Activated naive CD8-positive, alpha-beta T cell treated with anti-CD3 and anti-CD28 coated beads for 36 hours (primary cell): ENCODE measurements around the gene PEX5. TPM values are rescaled to one million over a fixed set of nuclear protein-coding genes. Genes with fewer than 3 reads are reported as not detected.

Source experiments
- DNase-seq: peaks from one replicate; pipeline ENCODE4 v3.0.0; 2021
- H3K27ac Mint-ChIP-seq: one replicate; pipeline ENCODE4 v1.8.0; 2022; ENCODE audit warnings: mild to moderate bottlenecking, moderate library complexity, mixed read lengths
- H3K27me3 Mint-ChIP-seq: one replicate; pipeline ENCODE4 v1.8.0; 2022; ENCODE audit warnings: mild to moderate bottlenecking, mixed read lengths
- H3K36me3 Mint-ChIP-seq: one replicate; pipeline ENCODE4 v1.8.0; 2021; ENCODE audit warnings: mild to moderate bottlenecking, mixed read lengths
- H3K4me1 Mint-ChIP-seq: one replicate; pipeline ENCODE4 v1.8.0; 2021; ENCODE audit warnings: mixed read lengths
- H3K4me3 Mint-ChIP-seq: one replicate; pipeline ENCODE4 v1.8.0; 2022; ENCODE audit warnings: mild to moderate bottlenecking, moderate library complexity, mixed read lengths
- H3K9me3 Mint-ChIP-seq: one replicate; pipeline ENCODE4 v1.8.0; 2022; ENCODE audit warnings: mixed read lengths
- total RNA-seq, 2 experiments: library from RNA; stranded (reverse); gene quantifications; one replicate each; pipeline ENCODE4 v1.2.3, GENCODE V29; 2021

Gene PEX5
- total RNA-seq, 2 experiments from 2014 or later, result 39.1 to 40.3 TPM

GRCh38 chr12:7154901-7155470 lies 34.5 kb upstream of the PEX5 start:
- no peaks in the 10 kb centered on the region for H3K27me3 Mint-ChIP-seq
- no peak for DNase-seq
- no peaks in the 10 kb centered on the region for H3K9me3 Mint-ChIP-seq
- H3K4me1 Mint-ChIP-seq, result no peaks in the 10 kb centered on the region
- H3K27ac Mint-ChIP-seq, result no peak overlapping the region
- H3K4me3 Mint-ChIP-seq, result no peak overlapping the region
- H3K36me3 Mint-ChIP-seq, result peaks cover under 1% of the 10 kb centered on the region

- DNase-seq, result no peak
- Mint-ChIP-seq H3K36me3 (no peaks in the 10 kb centered on the region), H3K4me1 (no peaks in the 10 kb centered on the region), H3K27ac (no peak overlapping the region), H3K27me3 (no peaks in the 10 kb centered on the region), H3K9me3 (no peaks in the 10 kb centered on the region), H3K4me3 (no peak overlapping the region)
These were observed 33.9 kb upstream of the PEX5 start for GRCh38 chr12:7155471-7156034.

GRCh38 chr12:7156259-7157197 lies 33.0 kb upstream of the PEX5 start:
- no peak overlapping the region for H3K4me3 Mint-ChIP-seq
- H3K4me1 Mint-ChIP-seq, result no peaks in the 10 kb centered on the region
- no peak overlapping the region for H3K27ac Mint-ChIP-seq
- no peaks in the 10 kb centered on the region for H3K9me3 Mint-ChIP-seq
- H3K27me3 Mint-ChIP-seq, result no peaks in the 10 kb centered on the region
- no peak for DNase-seq
- H3K36me3 Mint-ChIP-seq, result no peaks in the 10 kb centered on the region

DNA sequence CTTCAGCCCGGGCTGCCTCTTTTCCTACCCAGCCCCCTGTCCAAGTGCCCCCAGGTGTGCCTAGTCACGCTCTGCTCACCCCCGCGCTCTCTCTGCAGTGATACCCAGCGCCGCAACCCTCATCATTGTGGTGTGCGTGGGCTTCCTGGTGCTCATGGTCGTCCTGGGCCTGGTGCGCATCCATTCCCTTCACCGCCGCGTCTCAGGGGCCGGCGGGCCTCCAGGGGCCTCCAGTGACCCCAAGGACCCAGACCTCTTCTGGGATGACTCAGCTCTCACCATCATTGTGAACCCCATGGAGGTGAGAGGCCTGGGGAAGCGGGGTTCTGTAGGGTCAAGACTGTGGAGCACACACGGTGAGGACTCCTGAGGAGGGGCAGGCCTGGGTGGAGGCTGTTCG lies 32.1 kb upstream of the PEX5 start:
- H3K36me3 Mint-ChIP-seq, result no peaks in the 10 kb centered on the region
- peaks cover under 1% of the 10 kb centered on the region for H3K27me3 Mint-ChIP-seq
- no peak overlapping the region for H3K27ac Mint-ChIP-seq
- DNase-seq, result no peak
- H3K4me3 Mint-ChIP-seq, result no peak overlapping the region
- H3K4me1 Mint-ChIP-seq, result no peaks in the 10 kb centered on the region
- H3K9me3 Mint-ChIP-seq, result no peaks in the 10 kb centered on the region

DNA sequence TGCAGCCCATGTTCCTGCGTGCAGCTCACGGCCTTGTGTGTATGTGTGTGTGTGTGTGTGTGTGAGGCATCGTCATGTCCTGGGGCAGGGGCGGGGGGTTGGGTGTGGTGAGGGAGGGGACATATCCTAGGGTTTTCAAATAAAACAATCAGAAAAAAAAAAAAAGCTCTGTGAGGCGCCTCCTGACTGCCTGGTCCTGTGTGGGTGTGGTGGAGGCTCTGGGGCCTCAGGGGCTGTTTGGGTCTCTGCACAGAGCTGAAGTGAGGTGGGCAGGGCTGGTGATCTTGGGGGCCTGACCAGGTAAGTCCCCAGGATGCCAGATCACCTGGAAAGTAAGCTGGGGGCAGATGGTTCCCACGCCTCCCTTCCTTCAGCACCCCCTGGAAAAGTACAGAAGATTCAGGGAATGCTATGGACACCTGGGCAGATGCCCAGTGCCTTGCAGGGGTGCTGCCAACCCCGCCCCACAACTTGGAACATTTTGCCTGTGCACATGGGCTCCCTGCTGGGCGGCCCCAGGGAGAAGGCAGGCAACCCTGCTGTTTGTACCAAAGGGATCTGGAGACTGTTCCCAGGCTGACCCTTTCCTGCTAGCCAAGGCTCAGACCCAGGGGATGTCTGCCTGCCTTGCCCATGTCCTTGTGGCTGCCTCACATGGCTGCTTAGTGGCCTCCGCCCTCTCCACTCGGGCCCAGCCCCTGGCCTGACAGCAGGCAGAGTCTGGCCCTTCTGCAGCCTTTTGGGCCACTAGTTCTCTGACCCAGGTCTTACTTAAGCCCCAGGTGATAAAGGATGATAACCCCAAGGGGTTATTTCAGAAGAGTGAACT lies 30.5 kb upstream of the PEX5 start:
- H3K9me3 Mint-ChIP-seq, result no peaks in the 10 kb centered on the region
- H3K27me3 Mint-ChIP-seq, result peaks cover 9% of the 10 kb centered on the region
- no peak for DNase-seq
- no peak overlapping the region for H3K4me3 Mint-ChIP-seq
- H3K36me3 Mint-ChIP-seq, result no peaks in the 10 kb centered on the region
- H3K27ac Mint-ChIP-seq, result no peak overlapping the region
- H3K4me1 Mint-ChIP-seq, result peaks cover 5% of the 10 kb centered on the region

DNA sequence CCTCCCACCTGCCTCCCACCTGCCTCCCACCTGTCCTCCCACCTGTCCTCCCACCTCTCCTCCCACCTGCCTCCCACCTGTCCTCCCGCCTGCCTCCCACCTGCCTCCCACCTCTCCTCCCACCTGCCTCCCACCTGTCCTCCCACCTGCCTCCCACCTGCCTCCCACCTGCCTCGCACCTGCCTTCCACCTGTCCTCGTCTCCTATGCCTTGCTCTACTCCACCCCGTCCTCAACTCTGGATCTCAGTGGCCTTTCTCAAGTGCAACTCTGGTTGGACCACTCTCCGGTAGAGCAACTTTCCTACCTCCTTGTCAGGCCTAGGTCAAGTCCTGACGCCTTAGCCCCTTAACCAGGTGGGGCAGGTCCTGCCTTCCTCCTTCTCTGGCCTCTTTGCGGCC lies 29.3 kb upstream of the PEX5 start:
- Mint-ChIP-seq H3K4me1 (peaks cover 5% of the 10 kb centered on the region), H3K9me3 (no peaks in the 10 kb centered on the region), H3K36me3 (no peaks in the 10 kb centered on the region), H3K4me3 (no peak overlapping the region), H3K27ac (no peak overlapping the region), H3K27me3 (peaks cover 10% of the 10 kb centered on the region)
- no peak for DNase-seq

DNA sequence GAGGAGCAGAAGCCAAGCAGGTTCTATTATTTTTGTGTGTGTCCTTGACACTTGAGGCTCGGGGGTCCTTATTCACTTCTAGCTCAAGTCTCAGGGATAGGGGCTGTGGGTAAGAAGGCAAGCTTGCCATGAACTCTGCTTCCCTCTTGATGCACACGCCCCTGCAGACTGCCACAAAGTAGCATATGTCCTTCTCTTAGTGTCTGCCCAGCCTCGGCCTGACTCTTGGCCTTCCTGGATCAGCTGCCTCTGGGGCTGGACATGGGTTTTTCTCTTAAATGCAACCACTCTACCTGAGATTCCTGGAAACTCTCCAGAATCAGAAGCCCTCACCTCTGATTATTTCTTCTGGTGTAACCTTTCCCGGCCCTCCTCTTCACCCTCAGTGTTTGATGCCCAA lies 28.2 kb upstream of the PEX5 start:
- DNase-seq, result no peak
- peaks cover 5% of the 10 kb centered on the region for H3K4me1 Mint-ChIP-seq
- H3K27ac Mint-ChIP-seq, result no peak overlapping the region
- no peaks in the 10 kb centered on the region for H3K9me3 Mint-ChIP-seq
- no peaks in the 10 kb centered on the region for H3K36me3 Mint-ChIP-seq
- H3K27me3 Mint-ChIP-seq, result peaks cover 14% of the 10 kb centered on the region
- no peak overlapping the region for H3K4me3 Mint-ChIP-seq

DNA sequence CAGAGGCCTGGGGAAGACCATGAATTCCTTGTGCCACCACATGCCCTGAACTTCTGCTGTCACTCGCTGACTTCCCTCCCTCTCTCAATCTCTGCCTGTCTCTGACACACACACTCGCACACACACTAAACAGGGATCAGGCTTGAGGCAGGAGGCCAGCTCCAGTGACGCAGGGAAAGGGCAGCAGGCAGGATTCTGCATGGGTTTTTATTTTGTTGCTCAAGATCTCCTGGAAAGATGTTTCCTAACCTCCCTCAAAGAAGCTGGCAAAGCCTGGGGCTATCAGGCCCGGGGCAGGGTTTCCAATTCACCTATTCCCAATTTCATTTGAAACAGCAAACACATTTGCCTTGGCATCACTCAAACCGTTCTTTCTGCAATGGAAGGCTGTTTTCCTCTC lies 27.7 kb upstream of the PEX5 start:
- H3K27ac Mint-ChIP-seq, result no peak overlapping the region
- H3K27me3 Mint-ChIP-seq, result peaks cover 18% of the 10 kb centered on the region
- no peak overlapping the region for H3K4me3 Mint-ChIP-seq
- no peaks in the 10 kb centered on the region for H3K36me3 Mint-ChIP-seq
- no peak for DNase-seq
- H3K4me1 Mint-ChIP-seq, result peaks cover 5% of the 10 kb centered on the region
- no peaks in the 10 kb centered on the region for H3K9me3 Mint-ChIP-seq

- Mint-ChIP-seq H3K27me3 (peaks cover 18% of the 10 kb centered on the region), H3K4me1 (peaks cover 5% of the 10 kb centered on the region), H3K4me3 (peak overlapping the region; percentile 40), H3K27ac (no peak overlapping the region), H3K9me3 (peaks cover 4% of the 10 kb centered on the region), H3K36me3 (no peaks in the 10 kb centered on the region)
- peak; percentile 40 for DNase-seq
These were observed 26.8 kb upstream of the PEX5 start for GRCh38 chr12:7162691-7163114.

GRCh38 chr12:7169951-7170350 lies 19.5 kb upstream of the PEX5 start:
- H3K27me3 Mint-ChIP-seq, result peaks cover 31% of the 10 kb centered on the region
- H3K27ac Mint-ChIP-seq, result no peak overlapping the region
- no peaks in the 10 kb centered on the region for H3K4me1 Mint-ChIP-seq

GRCh38 chr12:7171854-7172253 lies 17.6 kb upstream of the PEX5 start:
- Mint-ChIP-seq H3K9me3 (peaks cover 28% of the 10 kb centered on the region), H3K4me1 (no peaks in the 10 kb centered on the region), H3K27me3 (peaks cover 34% of the 10 kb centered on the region), H3K27ac (no peak overlapping the region), H3K4me3 (no peak overlapping the region), H3K36me3 (peaks cover 5% of the 10 kb centered on the region)
- DNase-seq, result no peak

More at GRCh38 chr12:7169951-7170350, 19.5 kb upstream of the PEX5 start:
- peaks cover 5% of the 10 kb centered on the region for H3K36me3 Mint-ChIP-seq
- peaks cover 26% of the 10 kb centered on the region for H3K9me3 Mint-ChIP-seq
- H3K4me3 Mint-ChIP-seq, result no peak overlapping the region
- DNase-seq, result no peak

GRCh38 chr12:7175493-7175892 lies 14.0 kb upstream of the PEX5 start:
- H3K27ac Mint-ChIP-seq, result no peak overlapping the region
- no peak for DNase-seq
- H3K36me3 Mint-ChIP-seq, result peaks cover 1% of the 10 kb centered on the region

GRCh38 chr12:7176595-7176994 lies 12.9 kb upstream of the PEX5 start:
- peaks cover 35% of the 10 kb centered on the region for H3K27me3 Mint-ChIP-seq

More at GRCh38 chr12:7175493-7175892, 14.0 kb upstream of the PEX5 start:
- Mint-ChIP-seq H3K4me3 (no peak overlapping the region), H3K4me1 (no peaks in the 10 kb centered on the region), H3K27me3 (peaks cover 37% of the 10 kb centered on the region), H3K9me3 (peaks cover 14% of the 10 kb centered on the region)

DNA sequence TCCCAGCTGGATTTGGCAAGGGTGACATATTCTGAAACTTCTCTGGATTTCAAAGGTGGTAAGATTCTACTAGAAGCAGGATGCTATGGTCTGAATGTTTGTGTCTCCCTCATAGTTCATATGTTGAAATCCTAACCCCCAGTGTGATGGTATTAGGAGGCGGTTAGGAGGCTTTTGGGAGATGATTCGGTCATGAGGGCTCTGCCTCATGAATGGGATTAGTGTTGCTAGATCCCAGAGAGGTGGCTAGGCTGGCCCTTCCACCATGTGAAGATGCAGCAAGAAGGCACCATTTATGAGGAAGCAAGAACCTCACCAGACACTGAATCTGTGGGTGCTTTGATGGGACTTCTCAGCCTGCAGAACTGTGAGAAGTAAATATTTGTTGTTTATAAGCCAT lies 11.0 kb upstream of the PEX5 start:
- no peak overlapping the region for H3K4me3 Mint-ChIP-seq
- H3K27me3 Mint-ChIP-seq, result peaks cover 31% of the 10 kb centered on the region
- peaks cover 2% of the 10 kb centered on the region for H3K9me3 Mint-ChIP-seq
- DNase-seq, result no peak
- H3K4me1 Mint-ChIP-seq, result no peaks in the 10 kb centered on the region
- H3K27ac Mint-ChIP-seq, result no peak overlapping the region
- no peaks in the 10 kb centered on the region for H3K36me3 Mint-ChIP-seq

More at GRCh38 chr12:7176595-7176994, 12.9 kb upstream of the PEX5 start:
- Mint-ChIP-seq H3K9me3 (peaks cover 6% of the 10 kb centered on the region), H3K27ac (no peak overlapping the region), H3K36me3 (no peaks in the 10 kb centered on the region), H3K4me3 (no peak overlapping the region), H3K4me1 (no peaks in the 10 kb centered on the region)
- no peak for DNase-seq

- Mint-ChIP-seq H3K27me3 (peaks cover 17% of the 10 kb centered on the region), H3K36me3 (no peaks in the 10 kb centered on the region), H3K4me1 (no peaks in the 10 kb centered on the region), H3K9me3 (no peaks in the 10 kb centered on the region), H3K4me3 (no peak overlapping the region), H3K27ac (no peak overlapping the region)
- no peak for DNase-seq
These were observed 8.8 kb upstream of the PEX5 start for GRCh38 chr12:7180685-7181084.
